GM18502 (cell line): ENCODE measurements around the gene EIF4EBP3.
"Not testable (repeated sequence)": the region's sequence is repeated elsewhere in the genome, so short reads cannot be mapped to it uniquely, and the experiment has no call there.

Experiments
- ATAC-seq: cut with Tn5 transposase; IDR thresholded peaks from one replicate; pipeline ENCODE4 v1.9.1; 2021; ENCODE audit warnings: mild to moderate bottlenecking; ENCODE audit not compliant: unreplicated experiment, poor library complexity

EIF4EBP3 gene

GRCh38 chr5:140573683-140574082 is 26.2 kb downstream of the EIF4EBP3 start:
- ATAC-seq, result no peak

GRCh38 chr5:140574165-140574564 is 26.7 kb downstream of the EIF4EBP3 start:
- no peak for ATAC-seq

GRCh38 chr5:140575309-140575708 is 27.8 kb downstream of the EIF4EBP3 start:
- no peak for ATAC-seq

GRCh38 chr5:140576776-140577201 is 29.3 kb downstream of the EIF4EBP3 start:
- ATAC-seq, result no peak

- ATAC-seq, result not testable (repeated sequence)
These were observed 31.8 kb downstream of the EIF4EBP3 start for GRCh38 chr5:140579188-140579747.

- no peak for ATAC-seq
These were observed 40.0 kb downstream of the EIF4EBP3 start for GRCh38 chr5:140587495-140587894.

GRCh38 chr5:140588311-140589070 is 41.0 kb downstream of the EIF4EBP3 start:
- ATAC-seq, result no peak

- ATAC-seq, result no peak
These were observed 43.4 kb downstream of the EIF4EBP3 start for GRCh38 chr5:140590861-140591260.

- ATAC-seq, result no peak
These were observed 44.4 kb downstream of the EIF4EBP3 start for GRCh38 chr5:140591747-140592372.

GRCh38 chr5:140593070-140593469 is 45.6 kb downstream of the EIF4EBP3 start:
- not testable (repeated sequence) for ATAC-seq

GRCh38 chr5:140594169-140594568 is 46.7 kb downstream of the EIF4EBP3 start:
- ATAC-seq, result no peak

GRCh38 chr5:140595538-140596300 is 48.3 kb downstream of the EIF4EBP3 start:
- ATAC-seq, result no peak

- no peak for ATAC-seq
These were observed 48.9 kb downstream of the EIF4EBP3 start for GRCh38 chr5:140596321-140596741.

- no peak for ATAC-seq
These were observed 51.4 kb downstream of the EIF4EBP3 start for GRCh38 chr5:140598836-140599235.
